ENCODE measurements around the gene SLC25A33. TPM values are rescaled to one million over a fixed set of nuclear protein-coding genes. Genes with fewer than 3 reads are reported as not detected.

The SLC25A33 gene
- total RNA-seq, 1 experiment from 2014 or later, result 9.4 TPM

- Mint-ChIP-seq H3K9me3 (no peaks in the 10 kb centered on the region), H3K27ac (no peak overlapping the region), H3K4me1 (no peaks in the 10 kb centered on the region), H3K27me3 (ENCODE audit: low read depth) (no peaks in the 10 kb centered on the region), H3K4me3 (no peak overlapping the region), H3K36me3 (ENCODE audit: insufficient read depth in 1 of 3, low read depth in 3 of 3) (peaks cover 16 to 46% (median 45%) of the 10 kb centered on the region in 3 experiments)
- H2BK20ac ChIP-seq (ENCODE audit: low read depth, low read length, poor library complexity, severe bottlenecking), result no peak overlapping the region
- H3K56ac ChIP-seq (ENCODE audit: insufficient read length, low read depth, low read length), result no peak overlapping the region
- no peak overlapping the region for H2AK5ac ChIP-seq (ENCODE audit: insufficient read length, low read length)
- no peak overlapping the region for H2BK15ac ChIP-seq (ENCODE audit: low read depth, low read length)
- H2BK5ac ChIP-seq (ENCODE audit: insufficient read length, low read length), result no peak overlapping the region
- H3K14ac ChIP-seq (ENCODE audit: insufficient read depth, low read length), result no peak overlapping the region
- H2BK12ac ChIP-seq (ENCODE audit: insufficient read length, low read depth, low read length), result no peak overlapping the region
- no peak overlapping the region for H4K8ac ChIP-seq (replicated peaks; ENCODE audit: insufficient read length, low read depth, low read length)
- H3K27ac ChIP-seq (ENCODE audit: insufficient read length, low read depth, low read length), result no peak overlapping the region
- H3K18ac ChIP-seq (ENCODE audit: insufficient read length, low read depth, low read length), result no peak overlapping the region
- no peaks in the 10 kb centered on the region for H3K23me2 ChIP-seq (ENCODE audit: insufficient read length, low read depth, low read length, poor library complexity, severe bottlenecking)
- peaks cover 2% of the 10 kb centered on the region for H3K79me1 ChIP-seq (ENCODE audit: insufficient read depth, low read depth, low read length, poor library complexity, severe bottlenecking)
- H4K5ac ChIP-seq (ENCODE audit: insufficient read length, low read depth, low read length), result no peak overlapping the region
- H3K27me3 ChIP-seq (ENCODE audit: insufficient read depth, low read length), result no peaks in the 10 kb centered on the region
- H2BK120ac ChIP-seq (ENCODE audit: low read depth, low read length, poor library complexity, severe bottlenecking), result no peak overlapping the region
- H3K4me2 ChIP-seq (ENCODE audit: insufficient read depth, insufficient read length, low read length), result no peak overlapping the region
- DNase-seq, result no peak
- no peak overlapping the region for H3T11ph ChIP-seq (ENCODE audit: low read length)
- no peaks in the 10 kb centered on the region for H3K9me3 ChIP-seq (ENCODE audit: control insufficient read depth, low read depth, low read length)
- H3K9ac ChIP-seq (ENCODE audit: extremely low read depth, insufficient read length, low read length), result no peak overlapping the region
- no peak overlapping the region for H3K4ac ChIP-seq (ENCODE audit: low read depth, low read length)
- no peaks in the 10 kb centered on the region for H4K20me1 ChIP-seq (ENCODE audit: control insufficient read depth, insufficient read depth, insufficient read length)
- no peaks in the 10 kb centered on the region for H3K79me2 ChIP-seq (ENCODE audit: insufficient read depth, low read length)
- no peaks in the 10 kb centered on the region for H3K4me1 ChIP-seq (ENCODE audit: insufficient read depth, low read length)
- H4K91ac ChIP-seq (ENCODE audit: insufficient read length, low read depth, low read length), result no peak overlapping the region
- H2AFZ ChIP-seq (ENCODE audit: low read length), result no peak overlapping the region
- no CpG with 5 or more reads among the region's 6 CpGs for WGBS (ENCODE audit: extremely low coverage, insufficient read length, low lambda C conversion rate)
- TF ChIP-seq CTCF (conservative IDR thresholded peaks at IDR 0.05), result peak; percentile 41; the same call in 2 of the 3 replicates
- no peak overlapping the region for H3K23ac ChIP-seq (ENCODE audit: insufficient read length, low read depth, low read length)
These were observed 37.6 kb downstream of the SLC25A33 start for GRCh38 chr1:9576903-9577302.

All from H9 (cell line).